Keratinocyte (primary cell): ENCODE results near the gene GID8. TPM values are rescaled to one million over a fixed set of nuclear protein-coding genes. Genes with fewer than 3 reads are reported as not detected.

Experiments
- DNase-seq: peaks from one replicate; pipeline ENCODE4 v3.0.0-alpha.2; 2011; ENCODE audit warnings: low read depth, missing footprints, low spot score
- FAIRE-seq: peaks from 2 replicates; lab custom pipeline; 2011; peaks lifted over from hg19 to GRCh38; lab: Jason Lieb, UNC
- H2AFZ ChIP-seq: 2 replicates; pipeline ENCODE4 v1.6.0; 2012; ENCODE audit warnings: low read length, control low read depth, inconsistent platforms; ENCODE audit not compliant: control insufficient read depth
- H3K27ac ChIP-seq: 2 replicates; pipeline ENCODE4 v1.5.1; 2011; ENCODE audit warnings: low read length; ENCODE audit not compliant: control insufficient read depth, insufficient read depth
- H3K27me3 ChIP-seq: 3 replicates; pipeline ENCODE4 v1.6.0; 2011; ENCODE audit warnings: low read length; ENCODE audit not compliant: control insufficient read depth, insufficient read depth; ENCODE audit errors: extremely low read depth
- H3K36me3 ChIP-seq, 2 experiments: 2 replicates in 1 of 2; 3 replicates in 1 of 2; pipeline ENCODE4 v1.5.1; 2011; ENCODE audit warnings: low read length in 2 of 2, mild to moderate bottlenecking in 1 of 2; ENCODE audit not compliant: control insufficient read depth in 2 of 2, insufficient read depth in 2 of 2; ENCODE audit errors: extremely low read depth in 1 of 2
- H3K4me1 ChIP-seq: 3 replicates; pipeline ENCODE4 v1.5.1; 2011; ENCODE audit warnings: low read length; ENCODE audit not compliant: control insufficient read depth, insufficient read depth; ENCODE audit errors: extremely low read depth
- H3K4me2 ChIP-seq: 3 replicates; pipeline ENCODE4 v1.6.0; 2011; ENCODE audit warnings: low read depth, low read length; ENCODE audit not compliant: control insufficient read depth, insufficient read depth; ENCODE audit errors: extremely low read depth
- H3K4me3 ChIP-seq, 3 experiments: fragments of 200-600 bp in 1 of 3; sonication (generic) in 1 of 3; 2 replicates in 2 of 3; 3 replicates in 1 of 3; pipeline ENCODE4 v1.5.1; 2011 to 2016; ENCODE audit warnings: low read length in 3 of 3, mild to moderate bottlenecking in 3 of 3, control low read depth in 2 of 3, inconsistent platforms in 1 of 3, low read depth in 1 of 3, mixed read lengths in 1 of 3, mixed run types in 1 of 3, moderate library complexity in 1 of 3; ENCODE audit not compliant: control insufficient read depth in 2 of 3, insufficient read depth in 2 of 3; ENCODE audit errors: extremely low read depth in 1 of 3
- H3K79me2 ChIP-seq: 2 replicates; pipeline ENCODE4 v1.6.0; 2012; ENCODE audit warnings: low read length; ENCODE audit not compliant: control insufficient read depth, insufficient read depth
- H3K9ac ChIP-seq: 3 replicates; pipeline ENCODE4 v1.6.0; 2011; ENCODE audit warnings: low read length; ENCODE audit not compliant: control insufficient read depth, insufficient read depth; ENCODE audit errors: extremely low read depth
- H3K9me1 ChIP-seq: 3 replicates; pipeline ENCODE4 v1.6.0; 2011; ENCODE audit warnings: low read length; ENCODE audit not compliant: control insufficient read depth, insufficient read depth; ENCODE audit errors: extremely low read depth
- H3K9me3 ChIP-seq: 2 replicates; pipeline ENCODE4 v1.5.1; 2012; ENCODE audit warnings: low read depth, low read length; ENCODE audit not compliant: control insufficient read depth
- H4K20me1 ChIP-seq: 3 replicates; pipeline ENCODE4 v1.6.0; 2011; ENCODE audit warnings: low read length; ENCODE audit not compliant: control insufficient read depth, insufficient read depth; ENCODE audit errors: extremely low read depth
- EZH2 ChIP-seq: IDR thresholded peaks from one replicate; pipeline ENCODE4 v1.6.1; 2012; ENCODE audit warnings: inconsistent platforms, mild to moderate bottlenecking, low read length, moderate library complexity
- dilution Hi-C: fragments of 300-500 bp; cut with MboI; formaldehyde crosslinking; loops from one replicate; pipeline ENCODE4 v1.7.0; 2020; ENCODE audit warnings: low sequenced_read_pairs; ENCODE audit not compliant: extremely low pct_ligation_motif_present
- polyA plus RNA-seq, 5 experiments: library from polyadenylated mRNA; depleted of rRNA in 3 of 5; stranded (reverse) in 3 of 5; stranded (forward) in 1 of 5; unstranded in 1 of 5; fragments of >200 nt; gene quantifications; 1 replicate in 1 of 5; 2 replicates in 3 of 5; 3 replicates in 1 of 5; pipeline versions ENCODE4 v1.2.1 to v1.2.3, GENCODE V29; 2011 to 2012; ENCODE audit warnings: missing spikeins in 2 of 5, low read depth in 1 of 5, low replicate concordance in 1 of 5
- TF ChIP-seq, protein P1 (sequence below), 3 experiments: IDR thresholded peaks in 1 of 3; conservative IDR thresholded peaks in 1 of 3; optimal IDR thresholded peaks in 1 of 3; 2 replicates in 2 of 3; 3 replicates in 1 of 3; pipeline versions ENCODE3 to v1.5.1; 2011; ENCODE audit warnings: low read length in 3 of 3, mild to moderate bottlenecking in 3 of 3, moderate library complexity in 2 of 3, control low read depth in 1 of 3, inconsistent platforms in 1 of 3; ENCODE audit not compliant: insufficient read depth in 2 of 3; ENCODE audit errors: extremely low read depth in 1 of 3

Gene GID8
- polyA plus RNA-seq, 1 donor (not counting 4 experiments of a cell fraction or from before 2014, with no cell fraction given), result 23.7 TPM

DNA sequence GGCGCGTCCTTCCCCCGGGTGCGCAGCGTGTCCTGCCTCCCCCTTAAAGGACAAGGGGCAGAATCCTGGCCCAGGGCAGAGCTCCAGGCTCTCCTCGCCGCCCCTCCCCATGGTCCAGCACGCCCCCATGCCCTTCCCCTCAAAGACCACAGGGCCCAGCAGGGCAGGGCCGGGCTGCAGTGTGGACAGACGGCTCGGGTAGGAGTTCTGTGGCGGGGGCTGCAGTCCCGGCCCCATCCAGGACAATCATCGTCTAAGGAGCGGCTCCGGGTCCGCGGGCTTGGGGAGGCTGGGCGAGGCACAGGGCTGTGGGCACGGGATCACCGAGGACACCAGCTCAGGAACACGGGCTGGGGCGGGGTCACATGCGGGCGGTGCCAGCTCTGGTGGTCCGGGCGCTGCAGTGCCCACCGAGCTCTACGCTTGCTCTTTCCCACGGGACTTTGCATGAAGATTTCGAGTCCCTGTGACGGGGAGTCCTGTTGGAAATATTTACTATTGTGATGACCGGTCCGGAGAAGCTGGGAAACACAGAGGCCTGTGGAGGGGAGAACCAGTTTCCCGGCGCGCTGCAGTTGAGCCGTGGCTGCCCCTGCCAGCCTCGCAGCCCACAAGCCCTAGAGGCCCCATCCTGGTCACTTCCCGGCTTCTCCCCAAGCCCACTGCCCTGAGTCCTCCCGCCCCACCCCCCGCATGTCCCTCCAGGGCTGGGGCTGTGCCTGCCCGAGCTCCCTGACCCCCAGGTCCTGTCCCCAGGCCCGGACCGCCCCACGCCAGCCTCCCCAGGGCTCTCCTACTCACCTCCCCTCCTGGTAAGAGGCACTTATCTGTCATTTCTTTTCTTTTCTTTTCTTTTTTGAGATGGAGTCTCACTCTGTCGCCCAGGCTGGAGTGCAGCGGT, 35.1 kb downstream of the GID8 start:
- H2AFZ ChIP-seq, result no peak overlapping the region
- no peak for FAIRE-seq

DNA sequence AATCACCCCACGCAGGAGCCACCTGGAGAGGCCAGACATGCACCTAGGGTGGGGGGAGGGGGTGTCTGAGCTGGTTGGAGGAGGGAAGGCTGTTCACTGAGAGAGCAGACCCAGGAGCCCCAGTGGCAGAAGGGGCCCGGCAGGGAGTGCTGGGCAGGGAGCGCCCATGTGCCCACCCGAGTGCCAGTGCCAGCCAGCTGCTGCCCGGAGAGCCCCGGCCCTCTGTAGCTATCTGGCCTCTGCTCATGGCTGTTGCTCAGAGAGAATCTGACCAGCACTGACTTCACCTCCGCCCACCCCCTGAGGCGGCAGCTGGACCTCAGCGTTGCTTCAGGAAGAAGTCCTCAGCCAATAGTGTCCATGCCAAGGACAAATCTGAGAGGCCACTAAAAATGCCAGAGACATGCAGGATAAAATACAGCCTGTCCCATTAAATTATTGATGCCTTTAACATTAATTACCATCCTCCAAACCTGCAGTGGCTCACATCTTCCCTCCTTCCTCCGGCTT, 37.4 kb downstream of the GID8 start:
- peaks cover 7% of the 10 kb centered on the region for H4K20me1 ChIP-seq
- no peak for TF ChIP-seq EZH2
- TF ChIP-seq, protein P1, sequence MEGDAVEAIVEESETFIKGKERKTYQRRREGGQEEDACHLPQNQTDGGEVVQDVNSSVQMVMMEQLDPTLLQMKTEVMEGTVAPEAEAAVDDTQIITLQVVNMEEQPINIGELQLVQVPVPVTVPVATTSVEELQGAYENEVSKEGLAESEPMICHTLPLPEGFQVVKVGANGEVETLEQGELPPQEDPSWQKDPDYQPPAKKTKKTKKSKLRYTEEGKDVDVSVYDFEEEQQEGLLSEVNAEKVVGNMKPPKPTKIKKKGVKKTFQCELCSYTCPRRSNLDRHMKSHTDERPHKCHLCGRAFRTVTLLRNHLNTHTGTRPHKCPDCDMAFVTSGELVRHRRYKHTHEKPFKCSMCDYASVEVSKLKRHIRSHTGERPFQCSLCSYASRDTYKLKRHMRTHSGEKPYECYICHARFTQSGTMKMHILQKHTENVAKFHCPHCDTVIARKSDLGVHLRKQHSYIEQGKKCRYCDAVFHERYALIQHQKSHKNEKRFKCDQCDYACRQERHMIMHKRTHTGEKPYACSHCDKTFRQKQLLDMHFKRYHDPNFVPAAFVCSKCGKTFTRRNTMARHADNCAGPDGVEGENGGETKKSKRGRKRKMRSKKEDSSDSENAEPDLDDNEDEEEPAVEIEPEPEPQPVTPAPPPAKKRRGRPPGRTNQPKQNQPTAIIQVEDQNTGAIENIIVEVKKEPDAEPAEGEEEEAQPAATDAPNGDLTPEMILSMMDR (optimal IDR thresholded peaks at IDR 0.05 in 1 of 3, IDR thresholded peaks at IDR 0.05 in 1 of 3, conservative IDR thresholded peaks at IDR 0.05 in 1 of 3; ENCODE audit: extremely low read depth in 1 of 3, insufficient read depth in 2 of 3, low read length in 3 of 3), result no peak
- H3K4me2 ChIP-seq, result no peak overlapping the region
- H3K4me3 ChIP-seq, result no peak overlapping the region
- H2AFZ ChIP-seq, result no peak overlapping the region
- dilution Hi-C loops, result no loop called here
- FAIRE-seq (no peak), DNase-seq (no peak)
- peaks cover 5% of the 10 kb centered on the region for H3K4me1 ChIP-seq
- H3K9ac ChIP-seq, result no peak overlapping the region
- H3K79me2 ChIP-seq, result no peaks in the 10 kb centered on the region
- no peaks in the 10 kb centered on the region for H3K9me1 ChIP-seq
- no peak overlapping the region for H3K27ac ChIP-seq
- peaks cover 71% of the 10 kb centered on the region for H3K27me3 ChIP-seq
- H3K36me3 ChIP-seq, result no peaks in the 10 kb centered on the region
- H3K9me3 ChIP-seq, result no peaks in the 10 kb centered on the region

More for the DNA sequence above, 35.1 kb downstream of the GID8 start:
- peaks cover 5% of the 10 kb centered on the region for H3K4me1 ChIP-seq
- dilution Hi-C loops, result no loop called here
- no peaks in the 10 kb centered on the region for H3K79me2 ChIP-seq
- no peak overlapping the region for H3K27ac ChIP-seq
- no peak overlapping the region for H3K4me3 ChIP-seq
- no peaks in the 10 kb centered on the region for H3K36me3 ChIP-seq
- no peaks in the 10 kb centered on the region for H3K9me1 ChIP-seq
- H4K20me1 ChIP-seq, result peaks cover 7% of the 10 kb centered on the region
- H3K4me2 ChIP-seq, result no peak overlapping the region
- H3K9ac ChIP-seq, result no peak overlapping the region
- no peaks in the 10 kb centered on the region for H3K9me3 ChIP-seq
- no peak for DNase-seq
- H3K27me3 ChIP-seq, result peaks cover 59% of the 10 kb centered on the region
- TF ChIP-seq EZH2, result no peak
- TF ChIP-seq, protein P1 (optimal IDR thresholded peaks at IDR 0.05 in 1 of 3, IDR thresholded peaks at IDR 0.05 in 1 of 3, conservative IDR thresholded peaks at IDR 0.05 in 1 of 3; ENCODE audit: extremely low read depth in 1 of 3, insufficient read depth in 2 of 3, low read length in 3 of 3), result no peak
